GM23338 (cell line): ENCODE measurements around the gene PLXNB2. TPM values are rescaled to one million over a fixed set of nuclear protein-coding genes. Genes with fewer than 3 reads are reported as not detected.

Source experiments
- ATAC-seq: fragments of 200-7000 bp; cut with Tn5 transposase; 3 replicates; pipeline ENCODE4 v1.9.1; 2020
- DNase-seq: peaks from one replicate; pipeline ENCODE4 v3.0.0-alpha.2; 2015; ENCODE audit warnings: low spot score
- H2AFZ ChIP-seq: fragments of 200-600 bp; sonication (generic); 2 replicates; pipeline ENCODE4 v1.8.0; 2016; ENCODE audit warnings: antibody characterized with exemption, mild to moderate bottlenecking, moderate library complexity
- H3F3A ChIP-seq: fragments of 200-600 bp; sonication (generic); replicated peaks from 2 replicates; pipeline ENCODE4 v1.8.0; 2017; ENCODE audit warnings: antibody characterized with exemption, mixed run types, low read depth
- H3K27ac ChIP-seq: fragments of 200-600 bp; sonication (generic); 2 replicates; pipeline ENCODE4 v1.6.1; 2016; ENCODE audit warnings: low read depth
- H3K27me3 ChIP-seq: fragments of 200-600 bp; sonication (generic); 2 replicates; pipeline ENCODE4 v1.8.0; 2016; ENCODE audit warnings: mild to moderate bottlenecking, mixed run types, moderate library complexity; ENCODE audit not compliant: insufficient read depth
- H3K36me3 ChIP-seq: fragments of 200-600 bp; sonication (generic); 2 replicates; pipeline ENCODE4 v1.8.0; 2016; ENCODE audit warnings: mild to moderate bottlenecking; ENCODE audit not compliant: insufficient read depth
- H3K4me1 ChIP-seq: fragments of 200-600 bp; sonication (generic); 2 replicates; pipeline ENCODE4 v1.8.0; 2016; ENCODE audit warnings: mild to moderate bottlenecking, moderate library complexity; ENCODE audit not compliant: insufficient read depth
- H3K4me2 ChIP-seq: fragments of 200-600 bp; sonication (generic); 2 replicates; pipeline ENCODE4 v1.7.1; 2017; ENCODE audit warnings: mixed run types
- H3K4me3 ChIP-seq: fragments of 200-600 bp; sonication (generic); 2 replicates; pipeline ENCODE4 v1.6.1; 2016; ENCODE audit warnings: mixed run types
- H3K79me2 ChIP-seq: fragments of 200-600 bp; sonication (generic); replicated peaks from 2 replicates; pipeline ENCODE4 v1.8.0; 2017; ENCODE audit warnings: mild to moderate bottlenecking; ENCODE audit not compliant: insufficient read depth
- H3K9me2 ChIP-seq: fragments of 200-600 bp; sonication (generic); 2 replicates; pipeline ENCODE4 v1.8.0; 2017; ENCODE audit not compliant: insufficient read depth
- H4K20me1 ChIP-seq: fragments of 200-600 bp; sonication (generic); replicated peaks from 2 replicates; pipeline ENCODE4 v1.8.0; 2017; ENCODE audit warnings: mild to moderate bottlenecking; ENCODE audit not compliant: insufficient read depth
- H3K27ac Mint-ChIP-seq: 2 replicates; pipeline ENCODE4 v1.8.0; 2020; ENCODE audit warnings: inconsistent platforms, mild to moderate bottlenecking, moderate library complexity, mixed read lengths
- H3K27me3 Mint-ChIP-seq: 3 replicates; pipeline ENCODE4 v1.8.0; 2022; ENCODE audit warnings: low read depth, mild to moderate bottlenecking, moderate library complexity, mixed read lengths, inconsistent platforms; ENCODE audit not compliant: insufficient read depth, poor library complexity
- H3K36me3 Mint-ChIP-seq: 3 replicates; pipeline ENCODE4 v1.8.0; 2021; ENCODE audit warnings: low read depth, mild to moderate bottlenecking, inconsistent platforms, moderate library complexity, mixed read lengths
- H3K4me1 Mint-ChIP-seq: 3 replicates; pipeline ENCODE4 v1.8.0; 2020; ENCODE audit warnings: mild to moderate bottlenecking, inconsistent platforms, mixed read lengths
- H3K4me3 Mint-ChIP-seq: 3 replicates; pipeline ENCODE4 v1.8.0; 2021; ENCODE audit warnings: moderate library complexity, mild to moderate bottlenecking, inconsistent platforms, mixed read lengths
- H3K9me3 Mint-ChIP-seq: 3 replicates; pipeline ENCODE4 v1.8.0; 2020; ENCODE audit warnings: moderate library complexity, mild to moderate bottlenecking, inconsistent platforms, mixed read lengths
- CREB1 ChIP-seq: fragments of 250-450 bp; sonication (Bioruptor Pico); IDR thresholded peaks from 2 replicates; pipeline ENCODE4 v1.5.0; 2020; ENCODE audit warnings: low read depth, mild to moderate bottlenecking, moderate library complexity
- EZH2phosphoT487 ChIP-seq: fragments of 200-600 bp; sonication (generic); IDR thresholded peaks from one replicate; pipeline ENCODE4 v1.8.1; 2018; ENCODE audit warnings: antibody characterized with exemption; ENCODE audit not compliant: unreplicated experiment
- ZNF114 ChIP-seq: fragments of 250-450 bp; sonication (Bioruptor Pico); IDR thresholded peaks from 2 replicates; pipeline ENCODE4 v1.5.0; 2020; ENCODE audit warnings: mild to moderate bottlenecking, moderate library complexity
- polyA plus RNA-seq: library from polyadenylated mRNA; unstranded; fragments of >200 nt; fragmentation: Nextera tagmentation; extraction: Ambion mirVana; gene quantifications from 2 replicates; pipeline ENCODE4 v1.2.1, GENCODE V29; 2016
- total RNA-seq: library from RNA; depleted of rRNA; stranded (reverse); fragments of >200 nt; shearing (Covaris generic); gene quantifications from 2 replicates; pipeline ENCODE4 v1.2.3, GENCODE V29; 2014
- TF ChIP-seq, protein P1 (sequence below): IDR thresholded peaks from one replicate; pipeline ENCODE4 v1.6.1; 2018; ENCODE audit warnings: antibody characterized with exemption; ENCODE audit not compliant: unreplicated experiment
- TF ChIP-seq, protein P2 (sequence below): IDR thresholded peaks from 2 replicates; pipeline ENCODE4 v1.6.1; 2016; ENCODE audit warnings: antibody characterized with exemption

Gene PLXNB2
- total and polyA plus RNA-seq, 2 experiments from 2014 or later: 29.1 to 66.3 TPM

GRCh38 chr22:50284479-50284878, 23.0 kb downstream of the PLXNB2 start:
- peaks cover 5% of the 10 kb centered on the region for H3K27me3 Mint-ChIP-seq
- H3F3A ChIP-seq: no peaks in the 10 kb centered on the region
- H2AFZ ChIP-seq: no peak overlapping the region
- ATAC-seq (no peak), DNase-seq (no peak)
- no peak overlapping the region for H3K4me2 ChIP-seq
- H3K79me2 ChIP-seq: no peaks in the 10 kb centered on the region
- no peaks in the 10 kb centered on the region for H3K36me3 ChIP-seq
- TF ChIP-seq, protein P1, sequence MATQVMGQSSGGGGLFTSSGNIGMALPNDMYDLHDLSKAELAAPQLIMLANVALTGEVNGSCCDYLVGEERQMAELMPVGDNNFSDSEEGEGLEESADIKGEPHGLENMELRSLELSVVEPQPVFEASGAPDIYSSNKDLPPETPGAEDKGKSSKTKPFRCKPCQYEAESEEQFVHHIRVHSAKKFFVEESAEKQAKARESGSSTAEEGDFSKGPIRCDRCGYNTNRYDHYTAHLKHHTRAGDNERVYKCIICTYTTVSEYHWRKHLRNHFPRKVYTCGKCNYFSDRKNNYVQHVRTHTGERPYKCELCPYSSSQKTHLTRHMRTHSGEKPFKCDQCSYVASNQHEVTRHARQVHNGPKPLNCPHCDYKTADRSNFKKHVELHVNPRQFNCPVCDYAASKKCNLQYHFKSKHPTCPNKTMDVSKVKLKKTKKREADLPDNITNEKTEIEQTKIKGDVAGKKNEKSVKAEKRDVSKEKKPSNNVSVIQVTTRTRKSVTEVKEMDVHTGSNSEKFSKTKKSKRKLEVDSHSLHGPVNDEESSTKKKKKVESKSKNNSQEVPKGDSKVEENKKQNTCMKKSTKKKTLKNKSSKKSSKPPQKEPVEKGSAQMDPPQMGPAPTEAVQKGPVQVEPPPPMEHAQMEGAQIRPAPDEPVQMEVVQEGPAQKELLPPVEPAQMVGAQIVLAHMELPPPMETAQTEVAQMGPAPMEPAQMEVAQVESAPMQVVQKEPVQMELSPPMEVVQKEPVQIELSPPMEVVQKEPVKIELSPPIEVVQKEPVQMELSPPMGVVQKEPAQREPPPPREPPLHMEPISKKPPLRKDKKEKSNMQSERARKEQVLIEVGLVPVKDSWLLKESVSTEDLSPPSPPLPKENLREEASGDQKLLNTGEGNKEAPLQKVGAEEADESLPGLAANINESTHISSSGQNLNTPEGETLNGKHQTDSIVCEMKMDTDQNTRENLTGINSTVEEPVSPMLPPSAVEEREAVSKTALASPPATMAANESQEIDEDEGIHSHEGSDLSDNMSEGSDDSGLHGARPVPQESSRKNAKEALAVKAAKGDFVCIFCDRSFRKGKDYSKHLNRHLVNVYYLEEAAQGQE: peak; percentile 13
- TF ChIP-seq, protein P2, sequence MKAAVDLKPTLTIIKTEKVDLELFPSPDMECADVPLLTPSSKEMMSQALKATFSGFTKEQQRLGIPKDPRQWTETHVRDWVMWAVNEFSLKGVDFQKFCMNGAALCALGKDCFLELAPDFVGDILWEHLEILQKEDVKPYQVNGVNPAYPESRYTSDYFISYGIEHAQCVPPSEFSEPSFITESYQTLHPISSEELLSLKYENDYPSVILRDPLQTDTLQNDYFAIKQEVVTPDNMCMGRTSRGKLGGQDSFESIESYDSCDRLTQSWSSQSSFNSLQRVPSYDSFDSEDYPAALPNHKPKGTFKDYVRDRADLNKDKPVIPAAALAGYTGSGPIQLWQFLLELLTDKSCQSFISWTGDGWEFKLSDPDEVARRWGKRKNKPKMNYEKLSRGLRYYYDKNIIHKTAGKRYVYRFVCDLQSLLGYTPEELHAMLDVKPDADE: no peak
- H3K27me3 ChIP-seq: no peaks in the 10 kb centered on the region
- no peak overlapping the region for H3K4me3 ChIP-seq
- no peaks in the 10 kb centered on the region for H3K9me2 ChIP-seq
- H3K9me3 Mint-ChIP-seq: no peaks in the 10 kb centered on the region
- no peaks in the 10 kb centered on the region for H3K4me1 ChIP-seq
- H3K27ac Mint-ChIP-seq: no peak overlapping the region
- H3K36me3 Mint-ChIP-seq: peaks cover 32% of the 10 kb centered on the region
- no peaks in the 10 kb centered on the region for H4K20me1 ChIP-seq
- H3K4me3 Mint-ChIP-seq: no peak overlapping the region
- no peak overlapping the region for H3K27ac ChIP-seq
- no peaks in the 10 kb centered on the region for H3K4me1 Mint-ChIP-seq

DNA sequence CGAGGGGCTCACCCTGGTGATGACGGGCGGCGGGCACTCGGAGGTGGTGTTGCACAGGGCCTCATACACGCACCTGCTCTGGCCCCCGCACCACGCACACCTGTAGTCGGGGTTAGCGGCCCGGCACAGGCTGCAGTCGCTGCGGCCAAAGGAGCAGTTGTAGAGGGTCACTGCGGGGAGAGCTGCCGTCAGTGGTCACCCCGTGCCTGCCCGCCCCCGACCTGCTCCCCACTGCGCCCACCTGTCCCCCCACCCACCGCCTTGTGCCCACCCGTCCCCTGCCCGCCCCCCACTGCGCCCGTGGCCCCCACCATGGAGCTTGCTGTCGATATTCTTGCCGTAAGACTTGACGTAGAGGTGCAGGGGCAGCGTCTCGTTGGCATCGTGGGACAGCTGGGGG, 23.6 kb downstream of the PLXNB2 start:
- Histone ChIP-seq H3F3A (no peaks in the 10 kb centered on the region), H3K4me3 (no peak overlapping the region), H3K4me2 (no peak overlapping the region)

More for the DNA sequence above, 23.6 kb downstream of the PLXNB2 start:
- H3K27ac ChIP-seq: no peak overlapping the region
- no peaks in the 10 kb centered on the region for H4K20me1 ChIP-seq
- H3K4me1 ChIP-seq: no peaks in the 10 kb centered on the region
- H2AFZ ChIP-seq: no peak overlapping the region
- Mint-ChIP-seq H3K4me1 (no peaks in the 10 kb centered on the region), H3K4me3 (no peak overlapping the region), H3K27me3 (peaks cover 6% of the 10 kb centered on the region), H3K27ac (no peak overlapping the region), H3K9me3 (no peaks in the 10 kb centered on the region), H3K36me3 (peaks cover 39% of the 10 kb centered on the region)
- no peaks in the 10 kb centered on the region for H3K36me3 ChIP-seq
- H3K9me2 ChIP-seq: no peaks in the 10 kb centered on the region
- H3K79me2 ChIP-seq: no peaks in the 10 kb centered on the region
- ATAC-seq: no peak
- no peak for DNase-seq
- TF ChIP-seq ZNF114 (CRISPR knock-in tag) (no peak), EZH2phosphoT487 (no peak), CREB1 (CRISPR knock-in tag) (no peak)
- TF ChIP-seq, protein P2: no peak
- H3K27me3 ChIP-seq: no peaks in the 10 kb centered on the region
